NCI-H2227 (cell line): ENCODE data around the gene INO80B.
"Not testable (repeated sequence)": the region's sequence is repeated elsewhere in the genome, so short reads cannot be mapped to it uniquely, and the experiment has no call there.

Experiments used
- DNase-seq: peaks from one replicate; lab custom pipeline; 2025; ENCODE audit not compliant: unreplicated experiment; lab: John Stamatoyannopoulos, UW

The INO80B gene

GRCh38 chr2:74447230-74447999 is 7.5 kb upstream of the INO80B start:
- DNase-seq: no peak

- DNase-seq: no peak
Observed at GRCh38 chr2:74448771-74449170, 6.1 kb upstream of the INO80B start.

- no peak for DNase-seq
Observed at GRCh38 chr2:74450570-74451190, 4.2 kb upstream of the INO80B start.

- DNase-seq: no peak
Observed at GRCh38 chr2:74457129-74457548, 2.3 kb downstream of the INO80B start.

GRCh38 chr2:74457549-74458131 is 2.8 kb downstream of the INO80B start:
- peak; percentile 89 for DNase-seq

- peak; percentile 99 for DNase-seq
Observed at GRCh38 chr2:74458132-74458937, 3.4 kb downstream of the INO80B start, which contains the start of gene WBP1. Gene WBP1, plus strand, starts transcription at chr2:74458438. Its CDS starts 165 bp downstream, at chr2:74458603.

GRCh38 chr2:74458938-74459363 is 4.1 kb downstream of the INO80B start:
- DNase-seq: peak; percentile 43

GRCh38 chr2:74459503-74460118 is 4.7 kb downstream of the INO80B start:
- not testable (repeated sequence) for DNase-seq

- DNase-seq: not testable (repeated sequence)
Observed at GRCh38 chr2:74460187-74460586, 5.3 kb downstream of the INO80B start.

- no peak for DNase-seq
Observed at GRCh38 chr2:74461187-74462053, 6.5 kb downstream of the INO80B start.

- no peak for DNase-seq
Observed at GRCh38 chr2:74462054-74462785, 7.3 kb downstream of the INO80B start.

GRCh38 chr2:74462786-74463105 is 7.9 kb downstream of the INO80B start:
- DNase-seq: no peak

- DNase-seq: no peak
Observed at GRCh38 chr2:74464406-74464805, 9.5 kb downstream of the INO80B start.

GRCh38 chr2:74470742-74471141 is 15.9 kb downstream of the INO80B start:
- DNase-seq: not testable (repeated sequence)

- DNase-seq: no peak
Observed at GRCh38 chr2:74471332-74472065, 16.6 kb downstream of the INO80B start.

- peak; percentile 97 for DNase-seq
Observed at GRCh38 chr2:74472086-74472944, 17.4 kb downstream of the INO80B start, which contains the start of gene MRPL53. Gene MRPL53, minus strand, starts transcription at chr2:74472680. Its CDS starts 20 bp downstream, at chr2:74472660.

- DNase-seq: no peak
Observed at GRCh38 chr2:74472945-74473258, 18.0 kb downstream of the INO80B start.

- DNase-seq: no peak
Observed at GRCh38 chr2:74474481-74474880, 19.6 kb downstream of the INO80B start.
